Body of pancreas (tissue), 4 donors: ENCODE measurements around the gene CDCA4. TPM values are rescaled to one million over a fixed set of nuclear protein-coding genes. Genes with fewer than 3 reads are reported as not detected.
"Not testable (repeated sequence)": the region's sequence is repeated elsewhere in the genome, so short reads cannot be mapped to it uniquely, and the experiment has no call there.

ENCODE experiments used
- ATAC-seq: fragments of 150-250 bp; one replicate; pipeline ENCODE4 v1.9.1; 2016
- DNase-seq, 4 donors: peaks; one replicate each; pipeline ENCODE4 v3.0.0-alpha.2; 2019
- H3K27ac ChIP-seq, 4 donors: fragments of 200-600 bp; sonication (generic); 1 replicate in 3 of 4; 2 replicates in 1 of 4; pipeline versions ENCODE4 v1.5.1 to v1.6.1; 2016 to 2019; ENCODE audit warnings: mild to moderate bottlenecking in 1 of 4, mixed read lengths in 1 of 4, moderate library complexity in 1 of 4
- H3K27me3 ChIP-seq, 2 donors: fragments of 200-600 bp; sonication (generic); one replicate each; pipeline ENCODE4 v1.6.0; 2016; ENCODE audit warnings: mild to moderate bottlenecking in 1 of 2
- H3K36me3 ChIP-seq, 2 donors: fragments of 200-600 bp; sonication (generic); replicated peaks in 1 of 2; 2 replicates each; pipeline ENCODE4 v1.5.1; 2016; ENCODE audit warnings: low read depth in 2 of 2; ENCODE audit not compliant: insufficient read depth in 1 of 2
- H3K4me1 ChIP-seq: fragments of 200-600 bp; sonication (generic); one replicate; pipeline ENCODE4 v1.6.0; 2016
- H3K4me3 ChIP-seq, 2 donors: fragments of 200-600 bp; sonication (generic); 1 replicate in 1 of 2; 2 replicates in 1 of 2; pipeline ENCODE4 v1.5.1; 2016 to 2019
- H3K9me3 ChIP-seq, 3 donors: fragments of 200-600 bp; sonication (generic); 1 replicate in 2 of 3; 2 replicates in 1 of 3; pipeline ENCODE4 v1.5.1; 2016
- CTCF ChIP-seq, 7 experiments: fragments of 450-650 bp in 4 of 7; fragments of 200-600 bp in 3 of 7; sonication (generic) in 3 of 7; IDR thresholded peaks; one replicate each; pipeline ENCODE4 v1.5.1; 2016 to 2019; ENCODE audit warnings: antibody characterized with exemption in 7 of 7
- POLR2A ChIP-seq, 3 donors: fragments of 450-650 bp; IDR thresholded peaks; one replicate each; pipeline ENCODE4 v1.6.1; 2016; ENCODE audit warnings: antibody characterized with exemption in 3 of 3, mild to moderate bottlenecking in 2 of 3
- WGBS, 2 donors: methylation state at CpG; one replicate each; pipeline ENCODE4 v1.1.5; 2017; 5-methylcytosine and 5-hydroxymethylcytosine counted together
- intact Hi-C: fragments of 100-400 bp; cut with DNase I; formaldehyde crosslinking; loops from one replicate; pipeline ENCODE4 v1.15.1; 2023
- total RNA-seq, 2 donors: library from RNA; depleted of rRNA; stranded (reverse); fragments of >200 nt; gene quantifications; one replicate each; pipeline ENCODE4 v1.1.0, GENCODE V29; 2016

CDCA4 gene
- total RNA-seq, 2 donors from 2014 or later: 2.6 to 4.7 TPM

- intact Hi-C loops: no loop called here
- H3K9me3 ChIP-seq: no peaks in the 10 kb centered on the region
- H3K36me3 ChIP-seq: no peaks in the 10 kb centered on the region
- DNase-seq: no peak
- no peak overlapping the region for H3K27ac ChIP-seq
- no peak for ATAC-seq
- peaks cover 6% of the 10 kb centered on the region for H3K4me1 ChIP-seq
- TF ChIP-seq CTCF (IDR thresholded peaks at IDR 0.05): no peak
- no peak overlapping the region for H3K4me3 ChIP-seq
- H3K27me3 ChIP-seq: no peaks in the 10 kb centered on the region
- WGBS, 2 donors: 78 to 83% methylated on average over 17 of the region's 17 CpGs
Observed at GRCh38 chr14:105034315-105035039, 13.6 kb upstream of the CDCA4 start.

- H3K36me3 ChIP-seq, H3K27me3 ChIP-seq, intact Hi-C loops, ATAC-seq, DNase-seq, H3K9me3 ChIP-seq, H3K4me1 ChIP-seq: not testable (repeated sequence)
- WGBS, 2 donors: 6 to 12% methylated on average over 28 to 45 of the region's 45 CpGs
- H3K27ac ChIP-seq: peak overlapping the region in 3 of 4 donors; percentile 30 to 38 (median 38)
- peak overlapping the region; percentile 7 to 13 for H3K4me3 ChIP-seq
Observed at GRCh38 chr14:105033412-105033900, 12.6 kb upstream of the CDCA4 start.

GRCh38 chr14:105032451-105032901, 11.6 kb upstream of the CDCA4 start:
- H3K27ac ChIP-seq: peak overlapping the region in 2 of 4 donors; percentile 30 to 38
- H3K4me1 ChIP-seq, intact Hi-C loops, H3K36me3 ChIP-seq, H3K27me3 ChIP-seq, DNase-seq, H3K4me3 ChIP-seq, H3K9me3 ChIP-seq: not testable (repeated sequence)
- peak; percentile 27 for ATAC-seq
- 72 to 83% methylated on average over 5 of the region's 5 CpGs for WGBS, 2 donors

- no peaks in the 10 kb centered on the region for H3K9me3 ChIP-seq
- WGBS, 2 donors: 73 to 75% methylated on average over 9 of the region's 9 CpGs
- H3K36me3 ChIP-seq: no peaks in the 10 kb centered on the region
- DNase-seq: no peak
- no peaks in the 10 kb centered on the region for H3K27me3 ChIP-seq
- intact Hi-C loops: no loop called here
- H3K27ac ChIP-seq: no peak overlapping the region
- no peak for ATAC-seq
- TF ChIP-seq CTCF (IDR thresholded peaks at IDR 0.05) (no peak), POLR2A (IDR thresholded peaks at IDR 0.05) (no peak)
- peaks cover 6% of the 10 kb centered on the region for H3K4me1 ChIP-seq
- no peak overlapping the region for H3K4me3 ChIP-seq
Observed at GRCh38 chr14:105030836-105031396, 10.0 kb upstream of the CDCA4 start.

- ATAC-seq (no peak), DNase-seq (no peak)
- WGBS, 2 donors: 70 to 80% methylated on average over 1 to 2 of the region's 2 CpGs
- H3K4me1 ChIP-seq: peaks cover 6% of the 10 kb centered on the region
- H3K27ac ChIP-seq: no peak overlapping the region
- TF ChIP-seq POLR2A (IDR thresholded peaks at IDR 0.05): no peak
- TF ChIP-seq CTCF (IDR thresholded peaks at IDR 0.05): no peak
- intact Hi-C loops: no loop called here
- H3K36me3 ChIP-seq: no peaks in the 10 kb centered on the region
- H3K4me3 ChIP-seq: no peak overlapping the region
- H3K27me3 ChIP-seq: no peaks in the 10 kb centered on the region
- no peaks in the 10 kb centered on the region for H3K9me3 ChIP-seq
Observed at GRCh38 chr14:105030194-105030593, 9.3 kb upstream of the CDCA4 start.
